Stomach (tissue), 9 donors: ENCODE results near the gene JPH3. TPM values are rescaled to one million over a fixed set of nuclear protein-coding genes. Genes with fewer than 3 reads are reported as not detected.
"Not testable (repeated sequence)": the region's sequence is repeated elsewhere in the genome, so short reads cannot be mapped to it uniquely, and the experiment has no call there.

Source experiments
- DNase-seq, 2 donors: peaks; one replicate each; pipeline versions ENCODE4 v3.0.0 to v3.0.0-alpha.2; 2013 to 2019
- H3K27ac ChIP-seq, 5 donors: fragments of 200-600 bp in 4 of 5; sonication (generic) in 4 of 5; one replicate each; pipeline ENCODE4 v1.5.1; 2013 to 2019; ENCODE audit warnings: mild to moderate bottlenecking in 1 of 5, moderate library complexity in 1 of 5
- H3K27me3 ChIP-seq, 3 donors: fragments of 200-600 bp; sonication (generic); one replicate each; pipeline ENCODE4 v1.5.1; 2017 to 2019; ENCODE audit warnings: mixed run types in 1 of 3
- H3K36me3 ChIP-seq, 4 donors: fragments of 200-600 bp; sonication (generic); 1 replicate in 3 of 4; 2 replicates in 1 of 4; pipeline ENCODE4 v1.5.1; 2016 to 2019
- H3K4me1 ChIP-seq, 4 donors: fragments of 200-600 bp; sonication (generic); one replicate each; pipeline ENCODE4 v1.5.1; 2016 to 2019
- H3K4me3 ChIP-seq, 4 donors: fragments of 200-600 bp; sonication (generic) in 3 of 4; one replicate each; pipeline ENCODE4 v1.5.1; 2016 to 2019; ENCODE audit warnings: mild to moderate bottlenecking in 1 of 4
- H3K9me3 ChIP-seq, 4 donors: fragments of 200-600 bp; sonication (generic); one replicate each; pipeline ENCODE4 v1.5.1; 2016 to 2019
- EP300 ChIP-seq: sonication (generic); formaldehyde crosslinking; IDR thresholded peaks from one replicate; pipeline ENCODE4 v1.6.1; 2017; ENCODE audit warnings: antibody characterized with exemption
- POLR2A ChIP-seq, 4 donors: fragments of 450-650 bp; IDR thresholded peaks; one replicate each; pipeline ENCODE4 v1.6.1; 2016; ENCODE audit warnings: antibody characterized with exemption in 4 of 4, control low read depth in 2 of 4, mild to moderate bottlenecking in 1 of 4, moderate library complexity in 1 of 4
- POLR2AphosphoS5 ChIP-seq, 3 donors: sonication (generic); formaldehyde crosslinking; IDR thresholded peaks; one replicate each; pipeline ENCODE4 v1.6.1; 2016; ENCODE audit warnings: antibody characterized with exemption in 3 of 3
- WGBS, 5 donors: extraction: QIAGEN DNeasy Blood & Tissue Kit in 3 of 5; methylation state at CpG; one replicate each; pipeline versions ENCODE4 v1.1.5 to v1.1.7; 2013 to 2018; 5-methylcytosine and 5-hydroxymethylcytosine counted together
- intact Hi-C: fragments of 100-400 bp; cut with DNase I; formaldehyde crosslinking; loops from one replicate; pipeline ENCODE4 v1.15.1; 2023; ENCODE audit warnings: low total_unique reads
- polyA plus RNA-seq, 3 donors: library from polyadenylated mRNA; stranded (reverse); fragments of 200-250 nt; gene quantifications; one replicate each; pipeline ENCODE4 v1.2.3, GENCODE V29; 2013
- total RNA-seq, 5 donors: library from RNA; depleted of rRNA; stranded (reverse); fragments of >200 nt; gene quantifications; one replicate each; pipeline versions ENCODE4 v1.1.0 to v1.2.3, GENCODE V29; 2014 to 2016
- TF ChIP-seq, protein P1 (sequence below), 7 experiments: fragments of 450-650 bp in 4 of 7; fragments of 200-600 bp in 3 of 7; sonication (generic) in 3 of 7; IDR thresholded peaks; one replicate each; pipeline ENCODE4 v1.5.1; 2016 to 2019; ENCODE audit warnings: antibody characterized with exemption in 7 of 7, control low read depth in 2 of 7, mild to moderate bottlenecking in 1 of 7
- donor health status: healthy with polysubstance abuse.
- donor health status: Bipolar disorder and iron deficiency.
- donor health status: healthy.

Gene JPH3
- total and polyA plus RNA-seq, 8 donors: 0.31 to 1.3 (median 0.66) TPM; not detected in 2

DNA sequence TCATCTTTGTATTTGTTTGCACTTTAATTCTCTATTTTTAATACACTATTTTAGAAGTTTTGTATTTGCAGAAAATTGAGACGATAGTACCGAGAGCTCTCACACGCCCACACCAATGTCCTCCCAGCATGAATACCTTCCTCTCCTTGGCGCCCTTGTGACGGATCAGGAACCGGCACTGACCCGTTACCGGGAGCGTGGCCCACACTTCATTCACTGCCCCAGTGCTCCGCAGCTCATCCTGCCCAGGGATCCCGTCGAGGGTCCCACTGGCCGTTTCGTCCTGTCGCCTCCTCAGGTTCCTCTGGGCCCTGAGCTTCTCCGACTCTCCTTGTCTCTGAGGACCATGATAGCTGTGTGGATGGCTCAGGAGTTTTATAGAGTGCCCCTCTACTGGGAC, 112.9 kb downstream of the JPH3 start:
- Histone ChIP-seq H3K27ac (no peak overlapping the region), H3K4me1 (no peaks in the 10 kb centered on the region), H3K27me3 (no peaks in the 10 kb centered on the region), H3K36me3 (peaks cover 13 to 89% (median 83%) of the 10 kb centered on the region in 4 donors), H3K4me3 (no peak overlapping the region), H3K9me3 (no peaks in the 10 kb centered on the region)
- intact Hi-C loops: no loop called here
- TF ChIP-seq, protein P1, sequence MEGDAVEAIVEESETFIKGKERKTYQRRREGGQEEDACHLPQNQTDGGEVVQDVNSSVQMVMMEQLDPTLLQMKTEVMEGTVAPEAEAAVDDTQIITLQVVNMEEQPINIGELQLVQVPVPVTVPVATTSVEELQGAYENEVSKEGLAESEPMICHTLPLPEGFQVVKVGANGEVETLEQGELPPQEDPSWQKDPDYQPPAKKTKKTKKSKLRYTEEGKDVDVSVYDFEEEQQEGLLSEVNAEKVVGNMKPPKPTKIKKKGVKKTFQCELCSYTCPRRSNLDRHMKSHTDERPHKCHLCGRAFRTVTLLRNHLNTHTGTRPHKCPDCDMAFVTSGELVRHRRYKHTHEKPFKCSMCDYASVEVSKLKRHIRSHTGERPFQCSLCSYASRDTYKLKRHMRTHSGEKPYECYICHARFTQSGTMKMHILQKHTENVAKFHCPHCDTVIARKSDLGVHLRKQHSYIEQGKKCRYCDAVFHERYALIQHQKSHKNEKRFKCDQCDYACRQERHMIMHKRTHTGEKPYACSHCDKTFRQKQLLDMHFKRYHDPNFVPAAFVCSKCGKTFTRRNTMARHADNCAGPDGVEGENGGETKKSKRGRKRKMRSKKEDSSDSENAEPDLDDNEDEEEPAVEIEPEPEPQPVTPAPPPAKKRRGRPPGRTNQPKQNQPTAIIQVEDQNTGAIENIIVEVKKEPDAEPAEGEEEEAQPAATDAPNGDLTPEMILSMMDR (IDR thresholded peaks at IDR 0.05): no peak
- TF ChIP-seq EP300 (no peak), POLR2AphosphoS5 (IDR thresholded peaks at IDR 0.05) (no peak), POLR2A (IDR thresholded peaks at IDR 0.05) (no peak)
- 95 to 98% (median 97%) methylated on average over 16 of the region's 16 CpGs for WGBS, 5 donors
- DNase-seq: no peak

DNA sequence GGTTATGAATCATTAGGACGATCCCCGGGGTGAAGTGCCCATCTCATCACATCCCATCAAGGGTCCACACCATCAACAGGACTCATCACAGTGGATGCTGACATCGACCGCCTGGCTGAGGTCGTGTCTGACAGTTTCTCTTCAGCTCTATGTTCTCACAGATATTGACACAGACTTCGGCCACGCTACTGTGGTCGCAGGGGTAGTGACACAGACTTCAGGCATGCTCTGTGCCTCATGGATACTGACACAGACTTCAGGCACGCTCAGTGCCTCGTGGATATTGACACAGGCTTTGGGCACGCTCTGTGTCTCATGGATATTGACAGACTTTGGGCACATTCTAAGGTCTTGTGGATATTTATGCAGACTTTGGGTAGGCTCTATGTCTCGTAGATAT, 113.3 kb downstream of the JPH3 start:
- intact Hi-C loops: no loop called here
- Histone ChIP-seq H3K9me3 (no peaks in the 10 kb centered on the region), H3K4me3 (no peak overlapping the region), H3K27me3 (no peaks in the 10 kb centered on the region), H3K36me3 (peaks cover 9 to 89% (median 83%) of the 10 kb centered on the region in 4 donors), H3K27ac (no peak overlapping the region), H3K4me1 (no peaks in the 10 kb centered on the region)
- WGBS, 5 donors: 91 to 97% (median 97%) methylated on average over 12 of the region's 12 CpGs
- TF ChIP-seq, protein P1 (IDR thresholded peaks at IDR 0.05): no peak
- no peak for TF ChIP-seq EP300
- no peak for TF ChIP-seq POLR2AphosphoS5 (IDR thresholded peaks at IDR 0.05)
- no peak for TF ChIP-seq POLR2A (IDR thresholded peaks at IDR 0.05)
- no peak for DNase-seq

DNA sequence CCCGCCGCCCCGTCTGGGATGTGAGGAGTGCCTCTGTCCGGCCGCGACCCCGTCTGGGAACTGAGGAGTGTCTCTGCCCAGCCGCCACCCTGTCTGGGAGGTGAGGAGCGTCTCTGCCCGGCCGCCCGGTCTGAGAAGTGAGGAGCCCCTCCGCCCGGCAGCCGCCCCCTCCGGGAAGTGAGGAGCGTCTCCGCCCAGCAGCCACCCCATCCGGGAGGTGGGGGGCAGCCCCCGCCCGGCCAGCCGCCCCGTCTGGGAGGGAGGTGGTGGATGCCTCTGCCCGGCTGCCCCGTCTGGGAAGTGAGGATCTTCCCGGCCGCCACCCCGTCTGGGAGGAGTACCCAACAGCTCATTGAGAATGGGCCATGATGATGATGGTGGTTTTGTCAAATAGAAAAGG, 116.5 kb downstream of the JPH3 start:
- peaks cover 10 to 87% (median 76%) of the 10 kb centered on the region in 4 donors for H3K36me3 ChIP-seq
- H3K4me3 ChIP-seq, H3K27me3 ChIP-seq, H3K27ac ChIP-seq, intact Hi-C loops, DNase-seq, H3K9me3 ChIP-seq: not testable (repeated sequence)
- 94 to 99% (median 97%) methylated on average over 6 to 28 of the region's 28 CpGs for WGBS, 5 donors
- H3K4me1 ChIP-seq: peaks cover 0 to 11% (median 5%) of the 10 kb centered on the region in 4 donors

DNA sequence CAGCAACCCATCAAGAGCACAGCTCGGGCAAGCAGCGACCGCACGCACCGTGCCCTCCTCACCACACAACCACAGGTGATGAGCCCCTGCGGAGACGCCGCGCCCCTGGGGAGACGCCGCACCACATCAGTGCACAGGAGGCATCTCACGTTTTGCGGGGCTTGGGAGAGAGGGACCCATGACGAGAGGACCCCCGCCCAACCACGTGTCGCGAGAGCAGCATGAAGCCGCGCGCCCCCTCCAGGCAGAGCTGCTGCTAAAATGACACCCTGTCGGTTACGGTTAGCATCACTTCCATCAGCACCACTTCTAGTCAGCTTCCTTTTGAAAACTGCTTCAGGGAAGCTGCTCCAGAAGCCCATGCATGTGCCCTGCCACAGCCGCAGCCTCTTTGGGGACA, 118.1 kb downstream of the JPH3 start:
- Histone ChIP-seq H3K4me1 (peaks cover 0 to 13% (median 5%) of the 10 kb centered on the region in 4 donors), H3K9me3 (no peaks in the 10 kb centered on the region), H3K4me3 (no peak overlapping the region), H3K27ac (no peak overlapping the region), H3K36me3 (peaks cover 5 to 83% (median 70%) of the 10 kb centered on the region in 4 donors), H3K27me3 (no peaks in the 10 kb centered on the region)
- TF ChIP-seq POLR2AphosphoS5 (IDR thresholded peaks at IDR 0.05) (no peak), EP300 (no peak), POLR2A (IDR thresholded peaks at IDR 0.05) (no peak)
- TF ChIP-seq, protein P1 (IDR thresholded peaks at IDR 0.05): no peak
- intact Hi-C loops: no loop called here
- DNase-seq: no peak
- 94 to 99% (median 97%) methylated on average over 20 to 24 of the region's 24 CpGs for WGBS, 5 donors
